IPS-20b (cell line): ENCODE data around the gene MLKL.
A peak's percentile ranks its signal among the peaks of the same experiment; 100 is the strongest.

Experiments
- H3K27ac ChIP-seq: one replicate; pipeline ENCODE4 v1.5.1; 2013; ENCODE audit warnings: low read length
- H3K27me3 ChIP-seq: 2 replicates; pipeline ENCODE4 v1.6.1; 2013; ENCODE audit warnings: mild to moderate bottlenecking, low read length, inconsistent platforms; ENCODE audit not compliant: insufficient read depth
- H3K36me3 ChIP-seq: 2 replicates; pipeline ENCODE4 v1.6.1; 2013; ENCODE audit warnings: low read depth, mild to moderate bottlenecking, inconsistent platforms, low read length, moderate library complexity; ENCODE audit not compliant: insufficient read depth
- H3K4me1 ChIP-seq: 2 replicates; pipeline ENCODE4 v1.6.1; 2013; ENCODE audit warnings: mild to moderate bottlenecking, control low read depth, inconsistent platforms, low read length, moderate library complexity; ENCODE audit not compliant: insufficient read depth
- H3K4me3 ChIP-seq: 2 replicates; pipeline ENCODE4 v1.5.1; 2013; ENCODE audit warnings: mild to moderate bottlenecking, low read length, inconsistent platforms
- H3K9ac ChIP-seq: 2 replicates; pipeline ENCODE4 v1.6.1; 2013; ENCODE audit warnings: low read depth, mild to moderate bottlenecking, inconsistent platforms, low read length, moderate library complexity
- H3K9me3 ChIP-seq: 2 replicates; pipeline ENCODE4 v1.6.1; 2013; ENCODE audit warnings: mild to moderate bottlenecking, low read depth, low read length, inconsistent platforms; ENCODE audit not compliant: insufficient read depth

MLKL gene

GRCh38 chr16:74717367-74717766, 16.7 kb upstream of the MLKL start:
- Histone ChIP-seq H3K4me1 (no peaks in the 10 kb centered on the region), H3K27ac (no peak overlapping the region), H3K9me3 (no peaks in the 10 kb centered on the region), H3K27me3 (no peaks in the 10 kb centered on the region), H3K36me3 (no peaks in the 10 kb centered on the region), H3K4me3 (no peak overlapping the region), H3K9ac (no peak overlapping the region)

GRCh38 chr16:74716355-74716754, 15.7 kb upstream of the MLKL start:
- H3K4me3 ChIP-seq = no peak overlapping the region
- no peaks in the 10 kb centered on the region for H3K4me1 ChIP-seq
- no peak overlapping the region for H3K27ac ChIP-seq
- H3K9ac ChIP-seq = no peak overlapping the region
- H3K36me3 ChIP-seq = no peaks in the 10 kb centered on the region
- H3K9me3 ChIP-seq = no peaks in the 10 kb centered on the region
- H3K27me3 ChIP-seq = no peaks in the 10 kb centered on the region

GRCh38 chr16:74713876-74714275, 13.2 kb upstream of the MLKL start:
- no peaks in the 10 kb centered on the region for H3K27me3 ChIP-seq
- H3K4me3 ChIP-seq = no peak overlapping the region
- no peaks in the 10 kb centered on the region for H3K36me3 ChIP-seq
- H3K27ac ChIP-seq = no peak overlapping the region
- no peaks in the 10 kb centered on the region for H3K9me3 ChIP-seq
- no peak overlapping the region for H3K9ac ChIP-seq
- H3K4me1 ChIP-seq = no peaks in the 10 kb centered on the region

- H3K27ac ChIP-seq = no peak overlapping the region
- H3K4me1 ChIP-seq = no peaks in the 10 kb centered on the region
- H3K9ac ChIP-seq = no peak overlapping the region
- peaks cover 3% of the 10 kb centered on the region; the same call in 1 of the 2 replicates for H3K27me3 ChIP-seq
- H3K9me3 ChIP-seq = no peaks in the 10 kb centered on the region
- no peaks in the 10 kb centered on the region for H3K36me3 ChIP-seq
- no peak overlapping the region for H3K4me3 ChIP-seq
These were observed 12.7 kb upstream of the MLKL start for GRCh38 chr16:74713325-74713724.

- no peaks in the 10 kb centered on the region for H3K36me3 ChIP-seq
- H3K27ac ChIP-seq = no peak overlapping the region
- H3K9me3 ChIP-seq = no peaks in the 10 kb centered on the region
- no peaks in the 10 kb centered on the region for H3K4me1 ChIP-seq
- peaks cover 8% of the 10 kb centered on the region; the same call in 1 of the 2 replicates for H3K27me3 ChIP-seq
- no peak overlapping the region for H3K9ac ChIP-seq
- no peak overlapping the region for H3K4me3 ChIP-seq
These were observed 11.3 kb upstream of the MLKL start for GRCh38 chr16:74711938-74712337.

GRCh38 chr16:74710401-74710800, 9.7 kb upstream of the MLKL start:
- peaks cover 8% of the 10 kb centered on the region; the same call in 1 of the 2 replicates for H3K27me3 ChIP-seq
- no peak overlapping the region for H3K9ac ChIP-seq
- H3K36me3 ChIP-seq = no peaks in the 10 kb centered on the region
- H3K4me3 ChIP-seq = no peak overlapping the region
- H3K27ac ChIP-seq = no peak overlapping the region
- H3K9me3 ChIP-seq = no peaks in the 10 kb centered on the region
- no peaks in the 10 kb centered on the region for H3K4me1 ChIP-seq

- Histone ChIP-seq H3K27me3 (peaks cover 8% of the 10 kb centered on the region; the same call in 1 of the 2 replicates), H3K9me3 (no peaks in the 10 kb centered on the region), H3K9ac (no peak overlapping the region), H3K27ac (no peak overlapping the region), H3K36me3 (no peaks in the 10 kb centered on the region), H3K4me1 (no peaks in the 10 kb centered on the region), H3K4me3 (no peak overlapping the region)
These were observed 8.8 kb upstream of the MLKL start for GRCh38 chr16:74709441-74709877.

GRCh38 chr16:74700116-74700437, 585 bp downstream of the MLKL start:
- Histone ChIP-seq H3K9me3 (no peaks in the 10 kb centered on the region), H3K27ac (no peak overlapping the region), H3K27me3 (peaks cover 26% of the 10 kb centered on the region), H3K36me3 (no peaks in the 10 kb centered on the region), H3K9ac (peak overlapping the region; percentile 65), H3K4me1 (no peaks in the 10 kb centered on the region), H3K4me3 (peak overlapping the region; percentile 69)

- peak overlapping the region; percentile 69 for H3K4me3 ChIP-seq
- no peaks in the 10 kb centered on the region for H3K36me3 ChIP-seq
- H3K27ac ChIP-seq = no peak overlapping the region
- no peak overlapping the region for H3K9ac ChIP-seq
- no peaks in the 10 kb centered on the region for H3K9me3 ChIP-seq
- H3K4me1 ChIP-seq = no peaks in the 10 kb centered on the region
- H3K27me3 ChIP-seq = peaks cover 26% of the 10 kb centered on the region
These were observed 996 bp downstream of the MLKL start for GRCh38 chr16:74699666-74700065.

GRCh38 chr16:74698222-74698621, 2.4 kb downstream of the MLKL start:
- Histone ChIP-seq H3K9ac (no peak overlapping the region), H3K4me3 (no peak overlapping the region)

GRCh38 chr16:74695450-74696422, 4.9 kb downstream of the MLKL start:
- Histone ChIP-seq H3K27me3 (peaks cover 15% of the 10 kb centered on the region), H3K9ac (peak overlapping the region; percentile 38; the same call in 1 of the 2 replicates), H3K4me1 (no peaks in the 10 kb centered on the region), H3K4me3 (peak overlapping the region; percentile 67), H3K9me3 (no peaks in the 10 kb centered on the region), H3K27ac (no peak overlapping the region), H3K36me3 (no peaks in the 10 kb centered on the region)

More at GRCh38 chr16:74698222-74698621, 2.4 kb downstream of the MLKL start:
- Histone ChIP-seq H3K27me3 (peaks cover 26% of the 10 kb centered on the region), H3K4me1 (no peaks in the 10 kb centered on the region), H3K9me3 (no peaks in the 10 kb centered on the region), H3K27ac (no peak overlapping the region), H3K36me3 (no peaks in the 10 kb centered on the region)
